HCT116 (cell line): ENCODE measurements around the gene INPP5E. TPM values are rescaled to one million over a fixed set of nuclear protein-coding genes. Genes with fewer than 3 reads are reported as not detected.

Source experiments
- ATAC-seq: fragments of 200-7000 bp; cut with Tn5 transposase; 2 replicates; pipeline ENCODE4 v1.9.1; 2020; ENCODE audit warnings: mild to moderate bottlenecking, moderate library complexity
- BruUV-seq: library from RNA; stranded (reverse); fragments of 400-500 nt; replicated peaks from 2 replicates; lab custom pipeline; 2021; lab: Mats Ljungman, UMichigan
- CTCF ChIA-PET: fragments of 300-600 bp; sonication (Branson Sonifier 250); formaldehyde crosslinking; loops from one replicate; lab custom pipeline; 2021; ENCODE audit warnings: antibody characterized with exemption; lab: Charles Lee
- POLR2A ChIA-PET: fragments of 300-600, 350-600 bp; sonication (Branson Sonifier 250); formaldehyde crosslinking; loops from one replicate; lab custom pipeline; 2021; ENCODE audit warnings: antibody characterized with exemption; lab: Charles Lee
- RAD21 ChIA-PET, 2 experiments: fragments of 300-600 bp; sonication (Branson Sonifier 250); formaldehyde crosslinking; loops; one replicate each; lab custom pipeline; 2023; ENCODE audit warnings: low total read pairs in 2 of 2; ENCODE audit not compliant: uncharacterized antibody in 2 of 2, unreplicated experiment in 2 of 2, low non-redundant PET in 1 of 2; lab: Charles Lee
- DNase-seq: peaks from one replicate; pipeline ENCODE4 v3.0.0-alpha.2; 2010; ENCODE audit warnings: low read depth, low spot score
- H2AFZ ChIP-seq: fragments of 200-600 bp; shearing (Covaris generic), sonication (generic); 2 replicates; pipeline ENCODE4 v1.6.1; 2017; ENCODE audit warnings: low read depth, mixed run types, mixed read lengths, antibody characterized with exemption, low read length; ENCODE audit not compliant: poor library complexity, severe bottlenecking
- H3K27ac ChIP-seq: 2 replicates; pipeline ENCODE4 v1.5.1; 2012; ENCODE audit warnings: low read depth, low read length
- H3K27me3 ChIP-seq: fragments of 200-600 bp; sonication (generic); 2 replicates; pipeline ENCODE4 v1.6.1; 2016; ENCODE audit warnings: mixed run types, low read length, mixed read lengths; ENCODE audit not compliant: insufficient read depth
- H3K36me3 ChIP-seq, 2 experiments: fragments of 200-500 bp in 1 of 2; fragments of 200-600 bp in 1 of 2; sonication (Bioruptor generic) in 1 of 2; sonication (generic) in 1 of 2; 2 replicates each; pipeline versions ENCODE4 v1.5.1 to v1.6.1; 2014 to 2016; ENCODE audit warnings: low read length in 2 of 2, inconsistent platforms in 1 of 2, mixed read lengths in 1 of 2, mixed run types in 1 of 2; ENCODE audit not compliant: insufficient read depth in 2 of 2, control insufficient read depth in 1 of 2
- H3K4me1 ChIP-seq, 2 experiments: fragments of 200-600 bp in 1 of 2; sonication (generic) in 1 of 2; 2 replicates each; pipeline versions ENCODE4 v1.5.1 to v1.6.1; 2012 to 2017; ENCODE audit warnings: low read length in 2 of 2, inconsistent platforms in 1 of 2, mild to moderate bottlenecking in 1 of 2, mixed read lengths in 1 of 2, mixed run types in 1 of 2, moderate library complexity in 1 of 2; ENCODE audit not compliant: insufficient read depth in 2 of 2, control insufficient read depth in 1 of 2
- H3K4me2 ChIP-seq: fragments of 200-600 bp; sonication (generic); 2 replicates; pipeline ENCODE4 v1.6.1; 2017; ENCODE audit warnings: mixed run types, low read length, mixed read lengths
- H3K4me3 ChIP-seq, 2 experiments: fragments of 200-600 bp in 1 of 2; sonication (generic) in 1 of 2; replicated peaks in 1 of 2; 2 replicates each; pipeline ENCODE4 v1.5.1; 2011 to 2016; ENCODE audit warnings: low read length in 2 of 2, control low read depth in 1 of 2, low read depth in 1 of 2, mild to moderate bottlenecking in 1 of 2, mixed read lengths in 1 of 2, mixed run types in 1 of 2
- H3K79me2 ChIP-seq: fragments of 200-600 bp; sonication (generic); 2 replicates; pipeline ENCODE4 v1.6.1; 2017; ENCODE audit warnings: mild to moderate bottlenecking, mixed run types, low read length, moderate library complexity, mixed read lengths; ENCODE audit not compliant: insufficient read depth
- H3K9ac ChIP-seq: fragments of 200-600 bp; sonication (generic); 2 replicates; pipeline ENCODE4 v1.6.1; 2016; ENCODE audit warnings: low read length, mixed read lengths
- H3K9me2 ChIP-seq: fragments of 200-600 bp; sonication (generic), shearing (Covaris generic); 2 replicates; pipeline ENCODE4 v1.6.1; 2017; ENCODE audit warnings: mixed run types, mild to moderate bottlenecking, moderate library complexity; ENCODE audit not compliant: insufficient read depth
- H3K9me3 ChIP-seq, 2 experiments: fragments of 200-500 bp in 1 of 2; fragments of 200-600 bp in 1 of 2; sonication (Bioruptor generic) in 1 of 2; sonication (generic) in 1 of 2; 2 replicates each; pipeline ENCODE4 v1.6.1; 2014 to 2017; ENCODE audit warnings: low read length in 2 of 2, mixed read lengths in 2 of 2, inconsistent platforms in 1 of 2, low read depth in 1 of 2, mild to moderate bottlenecking in 1 of 2, mixed run types in 1 of 2, moderate library complexity in 1 of 2; ENCODE audit not compliant: control insufficient read depth in 1 of 2, insufficient read depth in 1 of 2
- H4K20me1 ChIP-seq: fragments of 200-600 bp; sonication (generic), shearing (Covaris generic); 2 replicates; pipeline ENCODE4 v1.6.1; 2017; ENCODE audit warnings: mixed run types, mild to moderate bottlenecking, moderate library complexity; ENCODE audit not compliant: insufficient read depth
- CEBPB ChIP-seq: IDR thresholded peaks from 2 replicates; pipeline ENCODE4 v1.6.1; 2012; ENCODE audit warnings: low read depth
- EGR1 ChIP-seq: IDR thresholded peaks from 2 replicates; pipeline ENCODE4 v1.6.1; 2012; ENCODE audit warnings: low read depth
- EZH2phosphoT487 ChIP-seq: fragments of 200-600 bp; IDR thresholded peaks from 2 replicates; pipeline ENCODE4 v1.6.1; 2018; ENCODE audit warnings: antibody characterized with exemption, borderline replicate concordance
- POLR2AphosphoS5 ChIP-seq: IDR thresholded peaks from 2 replicates; pipeline ENCODE4 v1.6.1; 2011; ENCODE audit warnings: mild to moderate bottlenecking, low read depth, low read length, moderate library complexity
- SIN3A ChIP-seq: IDR thresholded peaks from 2 replicates; pipeline ENCODE4 v1.6.1; 2012; ENCODE audit warnings: low read depth
- TCF7L2 ChIP-seq: IDR thresholded peaks from 2 replicates; pipeline ENCODE4 v1.7.0; 2011; ENCODE audit warnings: borderline replicate concordance, inconsistent platforms; ENCODE audit not compliant: insufficient read depth, insufficient read length; ENCODE audit errors: extremely low read depth
- YY1 ChIP-seq: IDR thresholded peaks from 2 replicates; pipeline ENCODE4 v1.6.1; 2011; ENCODE audit warnings: low read length, low read depth, moderate library complexity, mild to moderate bottlenecking; ENCODE audit not compliant: insufficient replicate concordance; ENCODE audit errors: extremely low read depth
- ZFX ChIP-seq: fragments of 450-650 bp; IDR thresholded peaks from 2 replicates; pipeline ENCODE4 v1.6.1; 2017
- intact Hi-C: fragments of 100-400 bp; cut with micrococcal nuclease; formaldehyde crosslinking; loops from 2 replicates; pipeline ENCODE4 v1.10.0; 2022
- total RNA-seq: library from RNA; stranded (reverse); gene quantifications from one replicate; pipeline ENCODE4 v1.2.1, GENCODE V29; 2021; ENCODE audit not compliant: unreplicated experiment
- TF ChIP-seq, protein P1 (sequence below): IDR thresholded peaks from 2 replicates; pipeline ENCODE4 v1.6.1; 2012

The INPP5E gene
- total RNA-seq, 1 experiment from 2014 or later, result 23.8 TPM

DNA sequence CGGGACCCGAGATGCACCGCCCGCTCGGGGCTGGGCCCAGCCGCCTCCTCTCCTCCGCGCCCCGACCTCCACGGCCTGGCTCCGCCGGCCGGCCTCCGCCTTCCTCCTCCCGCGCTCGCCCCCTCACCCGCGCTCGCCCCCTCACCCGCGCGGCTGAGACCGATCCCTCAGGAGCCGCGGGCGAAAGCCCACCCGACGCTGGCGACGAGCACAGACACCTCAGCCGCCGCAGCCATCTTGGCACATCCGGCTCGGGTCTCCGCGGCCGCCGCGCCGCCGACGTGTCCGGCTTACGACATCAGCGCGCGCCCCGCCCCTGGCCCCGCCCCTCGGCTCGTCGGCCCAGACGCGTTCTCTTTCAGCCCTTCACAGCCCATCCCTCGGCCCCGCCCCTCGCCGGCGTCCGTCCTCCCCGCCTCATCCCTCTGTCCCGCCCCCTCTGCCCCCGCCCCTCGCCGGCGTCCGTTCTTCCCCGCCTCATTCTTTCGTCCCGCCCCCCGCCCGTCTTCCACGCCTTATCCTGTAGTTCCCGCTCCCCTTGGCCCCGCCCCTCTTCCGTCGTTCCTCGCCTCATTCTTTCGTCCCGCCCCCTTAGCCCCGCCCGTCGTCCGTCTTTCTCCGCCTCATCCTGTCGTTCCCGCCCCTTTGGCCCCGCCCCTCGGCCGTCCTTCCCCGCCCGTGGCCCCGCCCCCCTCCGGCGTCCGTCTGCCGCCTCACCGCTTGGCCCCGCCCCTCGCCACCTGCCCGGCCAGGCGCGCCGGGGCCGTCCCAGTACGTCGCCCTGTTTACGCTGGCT lies 43.3 kb upstream of the INPP5E start, which contains the start of gene SEC16A:
Gene SEC16A, minus strand, starts transcription at position 248 of the 796 bp plus-strand sequence. CDS start 5,425 bp downstream, outside the sequence.
- POLR2A ChIA-PET, result interaction anchor here (0.6 kb wide), 1 partner anchor 154 kb away, joined by 3 read pairs; no protein-coding TSS in a partner anchor
- peaks cover 9 to 11% of the 10 kb centered on the region in 2 experiments; a peak in 3 of 4 replicates for H3K36me3 ChIP-seq

DNA sequence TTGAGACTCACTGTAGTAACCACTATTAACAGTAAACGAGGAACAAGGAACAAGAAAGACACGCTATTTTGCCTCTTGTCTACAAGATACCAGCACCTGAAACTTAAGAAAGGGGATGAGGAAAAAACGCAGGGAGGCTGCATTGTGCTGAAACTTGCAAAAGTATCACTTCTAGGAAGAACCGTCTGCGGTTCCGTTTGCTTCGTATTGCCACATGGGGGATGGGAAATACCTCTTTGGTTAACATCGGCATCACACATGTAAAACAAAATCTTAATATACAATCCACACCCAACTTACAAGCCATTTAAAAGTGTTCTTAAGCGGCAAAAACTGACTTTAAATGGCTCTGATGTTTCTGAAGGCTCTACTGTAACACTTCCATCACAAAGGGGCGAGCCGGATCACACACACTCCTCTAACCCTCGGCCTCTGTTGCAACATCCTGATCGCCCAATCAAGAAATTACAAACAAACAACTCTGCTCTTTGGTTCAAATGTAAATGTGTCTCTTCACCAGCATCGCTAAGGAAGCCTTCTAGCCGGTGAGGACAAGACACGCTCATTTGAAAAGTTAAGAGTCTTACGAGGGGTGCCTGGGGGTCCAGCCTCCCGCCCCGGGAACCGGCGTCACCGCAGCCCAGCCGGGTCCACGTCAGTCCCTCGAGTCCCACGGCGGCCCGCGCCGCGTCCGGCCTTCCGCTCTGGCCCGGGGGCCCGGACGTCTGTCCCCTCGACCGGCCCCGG lies 42.6 kb upstream of the INPP5E start:
- H3K9ac ChIP-seq, result peak overlapping the region; percentile 98
- peaks cover 55% of the 10 kb centered on the region for H3K79me2 ChIP-seq
- ATAC-seq (no peak), DNase-seq (no peak)
- intact Hi-C loops, result no loop called here
- H3K9me3 ChIP-seq, result no peaks in the 10 kb centered on the region
- peaks cover 15 to 17% of the 10 kb centered on the region in 2 experiments; a peak in 3 of 4 replicates for H3K36me3 ChIP-seq
- H3K4me2 ChIP-seq, result peak overlapping the region; percentile 90
- H3K27me3 ChIP-seq, result no peaks in the 10 kb centered on the region
- no peaks in the 10 kb centered on the region for H3K9me2 ChIP-seq
- peak overlapping the region; percentile 95 for H3K27ac ChIP-seq
- ChIA-PET RAD21 (no interaction called here), CTCF (no interaction called here), POLR2A (no interaction called here)
- BruUV-seq, result TSS peak; percentile 85
- H3K4me3 ChIP-seq, result peak overlapping the region; percentile 77 to 97
- H4K20me1 ChIP-seq, result peaks cover 4% of the 10 kb centered on the region; the same call in 1 of the 2 replicates
- H3K4me1 ChIP-seq, result peaks cover 10 to 29% of the 10 kb centered on the region in 2 experiments
- no peak for TF ChIP-seq EGR1
- H2AFZ ChIP-seq, result no peak overlapping the region

More for the DNA sequence above, 43.3 kb upstream of the INPP5E start, which contains the start of gene SEC16A:
- H3K27ac ChIP-seq, result peak within 1 kb of the TSS; percentile 100
- no peaks in the 10 kb centered on the region for H3K27me3 ChIP-seq
- H3K9ac ChIP-seq, result peak within 1 kb of the TSS; percentile 98
- ChIA-PET CTCF (interaction anchor here (0.6 to 7.3 kb wide), 3 partner anchors 120 to 205 kb away, joined by 3 to 108 read pairs (median 4); no protein-coding TSS in a partner anchor), RAD21 (interaction anchor here in 1 of 2 experiments (2.0 kb wide), 1 partner anchor 149 kb away, joined by 6 read pairs; no protein-coding TSS in a partner anchor)
- H4K20me1 ChIP-seq, result peaks cover 4% of the 10 kb centered on the region; the same call in 1 of the 2 replicates
- ATAC-seq (peak; percentile 67), DNase-seq (peak; percentile 97)
- intact Hi-C loops, result no loop called here
- no peaks in the 10 kb centered on the region for H3K9me2 ChIP-seq
- peaks cover 47% of the 10 kb centered on the region for H3K79me2 ChIP-seq
- H3K4me3 ChIP-seq, result peak within 1 kb of the TSS; percentile 77 to 97
- BruUV-seq, result no TSS peak
- no peaks in the 10 kb centered on the region for H3K9me3 ChIP-seq
- H2AFZ ChIP-seq, result no peak within 1 kb of the TSS
- H3K4me2 ChIP-seq, result peak within 1 kb of the TSS; percentile 98
- TF ChIP-seq CEBPB, result no peak
- TF ChIP-seq SIN3A, result no peak
- peak; percentile 92 for TF ChIP-seq YY1
- TF ChIP-seq POLR2AphosphoS5, result peak; percentile 92
- TF ChIP-seq, protein P1, sequence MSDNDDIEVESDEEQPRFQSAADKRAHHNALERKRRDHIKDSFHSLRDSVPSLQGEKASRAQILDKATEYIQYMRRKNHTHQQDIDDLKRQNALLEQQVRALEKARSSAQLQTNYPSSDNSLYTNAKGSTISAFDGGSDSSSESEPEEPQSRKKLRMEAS, result no peak
- TF ChIP-seq EZH2phosphoT487, result no peak
- peak; percentile 38 for TF ChIP-seq TCF7L2
- TF ChIP-seq ZFX, result peak; percentile 93
- peaks cover 10 to 29% of the 10 kb centered on the region in 2 experiments for H3K4me1 ChIP-seq
